HCT116 (cell line): ENCODE measurements around the gene CHSY3. TPM values are rescaled to one million over a fixed set of nuclear protein-coding genes. Genes with fewer than 3 reads are reported as not detected.

Source experiments
- ATAC-seq: fragments of 200-7000 bp; cut with Tn5 transposase; 2 replicates; pipeline ENCODE4 v1.9.1; 2020; ENCODE audit warnings: mild to moderate bottlenecking, moderate library complexity
- BruUV-seq: library from RNA; stranded (reverse); fragments of 400-500 nt; replicated peaks from 2 replicates; lab custom pipeline; 2021; lab: Mats Ljungman, UMichigan
- CTCF ChIA-PET: fragments of 300-600 bp; sonication (Branson Sonifier 250); formaldehyde crosslinking; loops from one replicate; lab custom pipeline; 2021; ENCODE audit warnings: antibody characterized with exemption; lab: Charles Lee
- POLR2A ChIA-PET: fragments of 300-600, 350-600 bp; sonication (Branson Sonifier 250); formaldehyde crosslinking; loops from one replicate; lab custom pipeline; 2021; ENCODE audit warnings: antibody characterized with exemption; lab: Charles Lee
- RAD21 ChIA-PET, 2 experiments: fragments of 300-600 bp; sonication (Branson Sonifier 250); formaldehyde crosslinking; loops; one replicate each; lab custom pipeline; 2023; ENCODE audit warnings: low total read pairs in 2 of 2; ENCODE audit not compliant: uncharacterized antibody in 2 of 2, unreplicated experiment in 2 of 2, low non-redundant PET in 1 of 2; lab: Charles Lee
- DNase-seq: peaks from one replicate; pipeline ENCODE4 v3.0.0-alpha.2; 2010; ENCODE audit warnings: low read depth, low spot score
- H2AFZ ChIP-seq: fragments of 200-600 bp; shearing (Covaris generic), sonication (generic); 2 replicates; pipeline ENCODE4 v1.6.1; 2017; ENCODE audit warnings: low read depth, mixed run types, mixed read lengths, antibody characterized with exemption, low read length; ENCODE audit not compliant: poor library complexity, severe bottlenecking
- H3K27ac ChIP-seq: 2 replicates; pipeline ENCODE4 v1.5.1; 2012; ENCODE audit warnings: low read depth, low read length
- H3K27me3 ChIP-seq: fragments of 200-600 bp; sonication (generic); 2 replicates; pipeline ENCODE4 v1.6.1; 2016; ENCODE audit warnings: mixed run types, low read length, mixed read lengths; ENCODE audit not compliant: insufficient read depth
- H3K36me3 ChIP-seq, 2 experiments: fragments of 200-500 bp in 1 of 2; fragments of 200-600 bp in 1 of 2; sonication (Bioruptor generic) in 1 of 2; sonication (generic) in 1 of 2; 2 replicates each; pipeline versions ENCODE4 v1.5.1 to v1.6.1; 2014 to 2016; ENCODE audit warnings: low read length in 2 of 2, inconsistent platforms in 1 of 2, mixed read lengths in 1 of 2, mixed run types in 1 of 2; ENCODE audit not compliant: insufficient read depth in 2 of 2, control insufficient read depth in 1 of 2
- H3K4me1 ChIP-seq, 2 experiments: fragments of 200-600 bp in 1 of 2; sonication (generic) in 1 of 2; 2 replicates each; pipeline versions ENCODE4 v1.5.1 to v1.6.1; 2012 to 2017; ENCODE audit warnings: low read length in 2 of 2, inconsistent platforms in 1 of 2, mild to moderate bottlenecking in 1 of 2, mixed read lengths in 1 of 2, mixed run types in 1 of 2, moderate library complexity in 1 of 2; ENCODE audit not compliant: insufficient read depth in 2 of 2, control insufficient read depth in 1 of 2
- H3K4me2 ChIP-seq: fragments of 200-600 bp; sonication (generic); 2 replicates; pipeline ENCODE4 v1.6.1; 2017; ENCODE audit warnings: mixed run types, low read length, mixed read lengths
- H3K4me3 ChIP-seq, 2 experiments: fragments of 200-600 bp in 1 of 2; sonication (generic) in 1 of 2; replicated peaks in 1 of 2; 2 replicates each; pipeline ENCODE4 v1.5.1; 2011 to 2016; ENCODE audit warnings: low read length in 2 of 2, control low read depth in 1 of 2, low read depth in 1 of 2, mild to moderate bottlenecking in 1 of 2, mixed read lengths in 1 of 2, mixed run types in 1 of 2
- H3K79me2 ChIP-seq: fragments of 200-600 bp; sonication (generic); 2 replicates; pipeline ENCODE4 v1.6.1; 2017; ENCODE audit warnings: mild to moderate bottlenecking, mixed run types, low read length, moderate library complexity, mixed read lengths; ENCODE audit not compliant: insufficient read depth
- H3K9ac ChIP-seq: fragments of 200-600 bp; sonication (generic); 2 replicates; pipeline ENCODE4 v1.6.1; 2016; ENCODE audit warnings: low read length, mixed read lengths
- H3K9me2 ChIP-seq: fragments of 200-600 bp; sonication (generic), shearing (Covaris generic); 2 replicates; pipeline ENCODE4 v1.6.1; 2017; ENCODE audit warnings: mixed run types, mild to moderate bottlenecking, moderate library complexity; ENCODE audit not compliant: insufficient read depth
- H3K9me3 ChIP-seq, 2 experiments: fragments of 200-500 bp in 1 of 2; fragments of 200-600 bp in 1 of 2; sonication (Bioruptor generic) in 1 of 2; sonication (generic) in 1 of 2; 2 replicates each; pipeline ENCODE4 v1.6.1; 2014 to 2017; ENCODE audit warnings: low read length in 2 of 2, mixed read lengths in 2 of 2, inconsistent platforms in 1 of 2, low read depth in 1 of 2, mild to moderate bottlenecking in 1 of 2, mixed run types in 1 of 2, moderate library complexity in 1 of 2; ENCODE audit not compliant: control insufficient read depth in 1 of 2, insufficient read depth in 1 of 2
- H4K20me1 ChIP-seq: fragments of 200-600 bp; sonication (generic), shearing (Covaris generic); 2 replicates; pipeline ENCODE4 v1.6.1; 2017; ENCODE audit warnings: mixed run types, mild to moderate bottlenecking, moderate library complexity; ENCODE audit not compliant: insufficient read depth
- CBX3 ChIP-seq: IDR thresholded peaks from 2 replicates; pipeline ENCODE4 v1.6.1; 2012; ENCODE audit warnings: low read depth
- CTCF ChIP-seq, 3 experiments: fragments of 200-600 bp in 1 of 3; sonication (generic) in 1 of 3; IDR thresholded peaks in 2 of 3; conservative IDR thresholded peaks in 1 of 3; 2 replicates each; pipeline ENCODE4 v1.5.1; 2012 to 2017; ENCODE audit warnings: low read depth in 2 of 3, low read length in 2 of 3, antibody characterized with exemption in 1 of 3, borderline replicate concordance in 1 of 3, control low read depth in 1 of 3, mild to moderate bottlenecking in 1 of 3, mixed read lengths in 1 of 3, mixed run types in 1 of 3, moderate library complexity in 1 of 3; ENCODE audit not compliant: insufficient read depth in 1 of 3
- EGR1 ChIP-seq: IDR thresholded peaks from 2 replicates; pipeline ENCODE4 v1.6.1; 2012; ENCODE audit warnings: low read depth
- EZH2phosphoT487 ChIP-seq: fragments of 200-600 bp; IDR thresholded peaks from 2 replicates; pipeline ENCODE4 v1.6.1; 2018; ENCODE audit warnings: antibody characterized with exemption, borderline replicate concordance
- JUND ChIP-seq: IDR thresholded peaks from 2 replicates; pipeline ENCODE4 v1.6.1; 2012
- POLR2AphosphoS5 ChIP-seq: IDR thresholded peaks from 2 replicates; pipeline ENCODE4 v1.6.1; 2011; ENCODE audit warnings: mild to moderate bottlenecking, low read depth, low read length, moderate library complexity
- REST ChIP-seq: IDR thresholded peaks from 2 replicates; pipeline ENCODE4 v1.6.1; 2012; ENCODE audit warnings: low read depth
- SIN3A ChIP-seq: IDR thresholded peaks from 2 replicates; pipeline ENCODE4 v1.6.1; 2012; ENCODE audit warnings: low read depth
- SRF ChIP-seq: IDR thresholded peaks from 2 replicates; pipeline ENCODE4 v1.6.1; 2012; ENCODE audit warnings: low read depth
- YY1 ChIP-seq: IDR thresholded peaks from 2 replicates; pipeline ENCODE4 v1.6.1; 2011; ENCODE audit warnings: low read length, low read depth, moderate library complexity, mild to moderate bottlenecking; ENCODE audit not compliant: insufficient replicate concordance; ENCODE audit errors: extremely low read depth
- ZFX ChIP-seq: fragments of 450-650 bp; IDR thresholded peaks from 2 replicates; pipeline ENCODE4 v1.6.1; 2017
- ZNF274 ChIP-seq: fragments of 200-500 bp; sonication (Bioruptor generic); IDR thresholded peaks from 2 replicates; pipeline ENCODE4 v1.6.1; 2014; ENCODE audit warnings: mild to moderate bottlenecking, low read depth, low read length, inconsistent platforms
- intact Hi-C: fragments of 100-400 bp; cut with micrococcal nuclease; formaldehyde crosslinking; loops from 2 replicates; pipeline ENCODE4 v1.10.0; 2022
- total RNA-seq: library from RNA; stranded (reverse); gene quantifications from one replicate; pipeline ENCODE4 v1.2.1, GENCODE V29; 2021; ENCODE audit not compliant: unreplicated experiment

CHSY3 gene
- total RNA-seq, 1 experiment from 2014 or later, result 2.3 TPM

DNA sequence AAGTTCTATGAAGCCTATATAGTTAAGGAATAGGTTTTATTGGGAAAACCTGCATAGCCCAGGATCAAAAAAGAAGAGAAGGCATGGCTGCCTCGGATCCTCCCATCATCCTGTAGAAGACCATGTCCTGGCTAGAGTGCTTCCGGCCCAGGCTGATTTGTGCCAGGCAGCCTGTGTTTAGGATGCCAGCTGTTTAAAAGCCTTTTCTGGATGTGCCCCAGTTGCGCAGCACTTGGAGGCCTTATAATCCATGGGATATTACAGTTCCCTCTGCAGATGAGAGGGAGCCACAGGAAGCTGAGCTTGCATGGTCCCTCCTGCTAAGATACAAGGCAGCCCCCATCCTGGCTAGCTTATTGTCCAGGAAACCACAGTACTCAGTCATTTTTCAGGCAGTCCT, 97.9 kb downstream of the CHSY3 start:
- H3K4me2 ChIP-seq, result no peak overlapping the region
- POLR2A ChIA-PET, result no interaction called here
- H3K36me3 ChIP-seq, result no peaks in the 10 kb centered on the region
- H3K79me2 ChIP-seq, result no peaks in the 10 kb centered on the region
- H3K4me1 ChIP-seq, result no peaks in the 10 kb centered on the region
- H3K9me2 ChIP-seq, result no peaks in the 10 kb centered on the region
- H3K9ac ChIP-seq, result no peak overlapping the region
- no TSS peak for BruUV-seq
- no peak overlapping the region for H3K4me3 ChIP-seq
- no peak for TF ChIP-seq ZFX
- TF ChIP-seq REST, result no peak
- TF ChIP-seq EZH2phosphoT487, result no peak
- TF ChIP-seq YY1, result no peak
- TF ChIP-seq CTCF (IDR thresholded peaks at IDR 0.05 in 2 of 3, conservative IDR thresholded peaks at IDR 0.05 in 1 of 3; ENCODE audit: borderline replicate concordance in 1 of 3, insufficient read depth in 1 of 3, low read depth in 2 of 3, low read length in 2 of 3), result no peak
- no peak for TF ChIP-seq JUND
- TF ChIP-seq POLR2AphosphoS5, result no peak
- TF ChIP-seq SIN3A, result no peak
- no peak for TF ChIP-seq ZNF274
- TF ChIP-seq SRF, result no peak
- TF ChIP-seq EGR1, result no peak
- TF ChIP-seq CBX3, result no peak
- TF ChIP-seq, all 23 proteins: peak for 0
- Histone ChIP-seq H3K27ac (no peak overlapping the region), H3K27me3 (no peaks in the 10 kb centered on the region), H3K9me3 (no peaks in the 10 kb centered on the region), H4K20me1 (no peaks in the 10 kb centered on the region; the same call in 1 of the 2 replicates), H2AFZ (no peak overlapping the region)
- CTCF ChIA-PET, result no interaction called here
- no peak for DNase-seq
- RAD21 ChIA-PET, result no interaction called here
- intact Hi-C loops, result no loop called here
- no peak for ATAC-seq
